ENCODE data around the gene SHC2. TPM values are rescaled to one million over a fixed set of nuclear protein-coding genes. Genes with fewer than 3 reads are reported as not detected.

Gene SHC2
- total RNA-seq, 1 experiment from 2014 or later: 6.7 TPM

- in situ Hi-C loops (cut with HindIII; ENCODE audit: low pct_unique_long_range_greater_than_20kb, low sequenced_read_pairs) (no loop called here), intact Hi-C loops (cut with micrococcal nuclease; ENCODE audit: unreplicated experiment) (no loop called here)
- TF ChIP-seq SIN3A (IDR thresholded peaks at IDR 0.05; ENCODE audit: borderline replicate concordance, insufficient read depth, low read depth, low read length) (no peak), REST (IDR thresholded peaks at IDR 0.05; ENCODE audit: insufficient read depth in 1 of 2, low read depth in 2 of 2, low read length in 1 of 2) (no peak), TCF7L2 (IDR thresholded peaks at IDR 0.05; ENCODE audit: low read depth, low read length) (no peak), CTCF (IDR thresholded peaks at IDR 0.05) (no peak), POLR2AphosphoS5 (IDR thresholded peaks at IDR 0.05; ENCODE audit: low read depth, low read length) (no peak)
- CTCF ChIA-PET: no interaction called here
- Histone ChIP-seq H3K4me3 (ENCODE audit: low read depth in 2 of 2, low read length in 2 of 2) (no peak overlapping the region), H3K27me3 (ENCODE audit: control insufficient read depth, insufficient read depth, low read length) (no peaks in the 10 kb centered on the region), H3K4me1 (ENCODE audit: control insufficient read depth, insufficient read depth, low read length) (no peaks in the 10 kb centered on the region), H3K36me3 (ENCODE audit: control insufficient read depth, insufficient read depth, low read length) (no peaks in the 10 kb centered on the region), H3K9me3 (ENCODE audit: control insufficient read depth, insufficient read depth, low read depth, low read length) (no peaks in the 10 kb centered on the region), H3K27ac (ENCODE audit: low read length) (no peak overlapping the region)
- POLR2A ChIA-PET: no interaction called here
- ATAC-seq (peak; percentile 58; the same call in 1 of the 2 replicates), DNase-seq (ENCODE audit: low read depth, low spot score) (no peak)
- BruUV-seq (replicated peaks): no TSS peak
Observed at GRCh38 chr19:377801-378581, 82.8 kb downstream of the SHC2 start.

GRCh38 chr19:376111-376470 is 84.7 kb downstream of the SHC2 start:
- Histone ChIP-seq H3K4me3 (ENCODE audit: low read depth in 2 of 2, low read length in 2 of 2) (no peak overlapping the region), H3K27ac (ENCODE audit: low read length) (no peak overlapping the region), H3K36me3 (ENCODE audit: control insufficient read depth, insufficient read depth, low read length) (no peaks in the 10 kb centered on the region), H3K27me3 (ENCODE audit: control insufficient read depth, insufficient read depth, low read length) (no peaks in the 10 kb centered on the region), H3K9me3 (ENCODE audit: control insufficient read depth, insufficient read depth, low read depth, low read length) (no peaks in the 10 kb centered on the region), H3K4me1 (ENCODE audit: control insufficient read depth, insufficient read depth, low read length) (no peaks in the 10 kb centered on the region)
- ATAC-seq: no peak
- intact Hi-C loops (cut with micrococcal nuclease; ENCODE audit: unreplicated experiment): no loop called here
- TF ChIP-seq TCF7L2 (IDR thresholded peaks at IDR 0.05; ENCODE audit: low read depth, low read length) (no peak), REST (IDR thresholded peaks at IDR 0.05; ENCODE audit: insufficient read depth in 1 of 2, low read depth in 2 of 2, low read length in 1 of 2) (no peak)
- in situ Hi-C loops (cut with HindIII; ENCODE audit: low pct_unique_long_range_greater_than_20kb, low sequenced_read_pairs): no loop called here
- BruUV-seq (replicated peaks): no TSS peak
- POLR2A ChIA-PET: no interaction called here
- CTCF ChIA-PET: no interaction called here
- DNase-seq (ENCODE audit: low read depth, low spot score): no peak
